ENCODE data around the gene DNM2.

Gene DNM2

GRCh38 chr19:10678813-10679212 lies 39.1 kb upstream of the DNM2 start:
- H3K9ac ChIP-seq (ENCODE audit: low read length): no peak overlapping the region
- H3K9me3 ChIP-seq (replicated peaks; ENCODE audit: insufficient read depth, low read length): no peaks in the 10 kb centered on the region
- H3K4me2 ChIP-seq (ENCODE audit: low read depth, low read length): no peak overlapping the region
- H3K4me3 ChIP-seq (ENCODE audit: low read length): no peak overlapping the region
- no peak overlapping the region for H2AFZ ChIP-seq (ENCODE audit: low read length)
- H3F3A ChIP-seq (ENCODE audit: insufficient read depth, low read length): no peaks in the 10 kb centered on the region
- peaks cover 54% of the 10 kb centered on the region for H3K36me3 ChIP-seq (replicated peaks; ENCODE audit: insufficient read depth, low read length)
- H3K79me2 ChIP-seq (ENCODE audit: low read length): peaks cover 89% of the 10 kb centered on the region
- no peaks in the 10 kb centered on the region for H3K27me3 ChIP-seq (replicated peaks; ENCODE audit: insufficient read depth, low read length)
- TF ChIP-seq EZH2phosphoT487 (IDR thresholded peaks at IDR 0.05; ENCODE audit: low read length) (no peak), EZH2 (optimal IDR thresholded peaks at IDR 0.05; ENCODE audit: low read depth, low read length) (no peak), CTCF (IDR thresholded peaks at IDR 0.05; ENCODE audit: low read length) (no peak)
- no peak for DNase-seq
- no peak overlapping the region for H3K27ac ChIP-seq (ENCODE audit: low read length)
- no peaks in the 10 kb centered on the region for H3K9me2 ChIP-seq (replicated peaks; ENCODE audit: insufficient read depth, low read length)
- 0 out of 2 replicates have a peak, but pooled peaks cover 4% of the 10 kb centered on the region for H4K20me1 ChIP-seq (ENCODE audit: insufficient read depth, low read length)
- no peaks in the 10 kb centered on the region for H3K4me1 ChIP-seq (ENCODE audit: low read length)

- Histone ChIP-seq H3K4me1 (ENCODE audit: low read length) (no peaks in the 10 kb centered on the region), H3K27ac (ENCODE audit: low read length) (no peak overlapping the region), H3K9me2 (replicated peaks; ENCODE audit: insufficient read depth, low read length) (no peaks in the 10 kb centered on the region), H3K36me3 (replicated peaks; ENCODE audit: insufficient read depth, low read length) (peaks cover 62% of the 10 kb centered on the region), H4K20me1 (ENCODE audit: insufficient read depth, low read length) (peaks cover 8% of the 10 kb centered on the region; the same call in 1 of the 2 replicates), H3K79me2 (ENCODE audit: low read length) (peaks cover 88% of the 10 kb centered on the region), H3F3A (ENCODE audit: insufficient read depth, low read length) (no peaks in the 10 kb centered on the region; the same call in 1 of the 2 replicates), H3K4me3 (ENCODE audit: low read length) (no peak overlapping the region), H3K4me2 (ENCODE audit: low read depth, low read length) (no peak overlapping the region), H3K27me3 (replicated peaks; ENCODE audit: insufficient read depth, low read length) (no peaks in the 10 kb centered on the region), H2AFZ (ENCODE audit: low read length) (no peak overlapping the region), H3K9ac (ENCODE audit: low read length) (no peak overlapping the region), H3K9me3 (replicated peaks; ENCODE audit: insufficient read depth, low read length) (no peaks in the 10 kb centered on the region)
- TF ChIP-seq EZH2phosphoT487 (IDR thresholded peaks at IDR 0.05; ENCODE audit: low read length) (no peak), EZH2 (optimal IDR thresholded peaks at IDR 0.05; ENCODE audit: low read depth, low read length) (no peak), CTCF (IDR thresholded peaks at IDR 0.05; ENCODE audit: low read length) (no peak)
- no peak for DNase-seq
These were observed 38.1 kb upstream of the DNM2 start for GRCh38 chr19:10679743-10680142.

GRCh38 chr19:10680545-10681135 lies 37.2 kb upstream of the DNM2 start:
- Histone ChIP-seq H3K27me3 (replicated peaks; ENCODE audit: insufficient read depth, low read length) (no peaks in the 10 kb centered on the region), H2AFZ (ENCODE audit: low read length) (no peak overlapping the region), H3K9me3 (replicated peaks; ENCODE audit: insufficient read depth, low read length) (no peaks in the 10 kb centered on the region), H3K9ac (ENCODE audit: low read length) (no peak overlapping the region), H3K4me3 (ENCODE audit: low read length) (no peak overlapping the region), H3K27ac (ENCODE audit: low read length) (no peak overlapping the region), H3K9me2 (replicated peaks; ENCODE audit: insufficient read depth, low read length) (no peaks in the 10 kb centered on the region), H3K4me1 (ENCODE audit: low read length) (no peaks in the 10 kb centered on the region), H3K36me3 (replicated peaks; ENCODE audit: insufficient read depth, low read length) (peaks cover 67% of the 10 kb centered on the region), H3K4me2 (ENCODE audit: low read depth, low read length) (no peak overlapping the region), H3F3A (ENCODE audit: insufficient read depth, low read length) (no peaks in the 10 kb centered on the region; the same call in 1 of the 2 replicates), H4K20me1 (ENCODE audit: insufficient read depth, low read length) (peaks cover 6% of the 10 kb centered on the region; the same call in 1 of the 2 replicates), H3K79me2 (ENCODE audit: low read length) (peaks cover 87% of the 10 kb centered on the region)
- DNase-seq: no peak
- TF ChIP-seq CTCF (IDR thresholded peaks at IDR 0.05; ENCODE audit: low read length): no peak
- TF ChIP-seq EZH2 (optimal IDR thresholded peaks at IDR 0.05; ENCODE audit: low read depth, low read length): no peak
- TF ChIP-seq EZH2phosphoT487 (IDR thresholded peaks at IDR 0.05; ENCODE audit: low read length): no peak
